Bronchial epithelial cell (primary cell): ENCODE measurements around the gene LRFN4. TPM values are rescaled to one million over a fixed set of nuclear protein-coding genes. Genes with fewer than 3 reads are reported as not detected.
"Not testable (repeated sequence)": the region's sequence is repeated elsewhere in the genome, so short reads cannot be mapped to it uniquely, and the experiment has no call there.

Experiments
- DNase-seq: peaks from one replicate; pipeline ENCODE4 v3.0.0-alpha.2; 2010; ENCODE audit warnings: low read depth
- FAIRE-seq: peaks from 2 replicates; lab custom pipeline; 2011; peaks lifted over from hg19 to GRCh38; lab: Jason Lieb, UNC
- H3K27me3 ChIP-seq: 2 replicates; pipeline ENCODE4 v1.5.1; 2011; ENCODE audit warnings: low read length; ENCODE audit not compliant: control insufficient read depth, insufficient read depth
- H3K36me3 ChIP-seq: 2 replicates; pipeline ENCODE4 v1.5.1; 2011; ENCODE audit warnings: low read length; ENCODE audit not compliant: control insufficient read depth, insufficient read depth
- H3K4me3 ChIP-seq: 2 replicates; pipeline ENCODE4 v1.5.1; 2011; ENCODE audit warnings: mild to moderate bottlenecking, low read depth, low read length, control low read depth
- CTCF ChIP-seq: IDR thresholded peaks from 2 replicates; pipeline ENCODE4 v1.5.1; 2011; ENCODE audit warnings: mild to moderate bottlenecking, moderate library complexity, low read length, control low read depth, inconsistent platforms; ENCODE audit not compliant: insufficient read depth, severe bottlenecking
- total RNA-seq: library from RNA; depleted of rRNA; stranded (reverse); fragments of >200 nt; gene quantifications from 2 replicates; pipeline ENCODE4 v1.2.1, GENCODE V29; 2014

LRFN4 gene
- total RNA-seq, 1 donor from 2014 or later, result 16.3 TPM

- H3K4me3 ChIP-seq, result no peak overlapping the region
- FAIRE-seq (no peak), DNase-seq (no peak)
- peaks cover 11% of the 10 kb centered on the region for H3K36me3 ChIP-seq
- H3K27me3 ChIP-seq, result no peaks in the 10 kb centered on the region
- TF ChIP-seq CTCF, result no peak
Observed at GRCh38 chr11:66818231-66818955, 38.5 kb upstream of the LRFN4 start.

GRCh38 chr11:66820381-66820780 is 36.5 kb upstream of the LRFN4 start:
- Histone ChIP-seq H3K36me3 (peaks cover 13% of the 10 kb centered on the region), H3K4me3 (no peak overlapping the region), H3K27me3 (no peaks in the 10 kb centered on the region)
- no peak for TF ChIP-seq CTCF
- DNase-seq, result no peak
- FAIRE-seq, result no peak

GRCh38 chr11:66820901-66821300 is 36.0 kb upstream of the LRFN4 start:
- no peaks in the 10 kb centered on the region for H3K27me3 ChIP-seq
- no peak overlapping the region for H3K4me3 ChIP-seq
- no peak for TF ChIP-seq CTCF
- no peak for DNase-seq
- H3K36me3 ChIP-seq, result peaks cover 12% of the 10 kb centered on the region
- FAIRE-seq, result no peak

- H3K4me3 ChIP-seq, result no peak overlapping the region
- no peak for FAIRE-seq
- no peak for DNase-seq
- peaks cover 16% of the 10 kb centered on the region for H3K36me3 ChIP-seq
- H3K27me3 ChIP-seq, result no peaks in the 10 kb centered on the region
- TF ChIP-seq CTCF, result no peak
Observed at GRCh38 chr11:66823700-66824099, 33.2 kb upstream of the LRFN4 start.

- not testable (repeated sequence) for H3K27me3 ChIP-seq, H3K4me3 ChIP-seq, DNase-seq, FAIRE-seq
- peaks cover 16% of the 10 kb centered on the region for H3K36me3 ChIP-seq
Observed at GRCh38 chr11:66824573-66824972, 32.3 kb upstream of the LRFN4 start.

- no peak for DNase-seq
- Histone ChIP-seq H3K4me3 (no peak overlapping the region), H3K27me3 (no peaks in the 10 kb centered on the region), H3K36me3 (peaks cover 6% of the 10 kb centered on the region)
- FAIRE-seq, result no peak
- TF ChIP-seq CTCF, result no peak
Observed at GRCh38 chr11:66834539-66834845, 22.4 kb upstream of the LRFN4 start.
